ENCODE measurements around the gene S100PBP. TPM values are rescaled to one million over a fixed set of nuclear protein-coding genes. Genes with fewer than 3 reads are reported as not detected.

Gene S100PBP
- polyA plus RNA-seq, 3 donors, result 6.6 to 17.4 (median 7.1) TPM

DNA sequence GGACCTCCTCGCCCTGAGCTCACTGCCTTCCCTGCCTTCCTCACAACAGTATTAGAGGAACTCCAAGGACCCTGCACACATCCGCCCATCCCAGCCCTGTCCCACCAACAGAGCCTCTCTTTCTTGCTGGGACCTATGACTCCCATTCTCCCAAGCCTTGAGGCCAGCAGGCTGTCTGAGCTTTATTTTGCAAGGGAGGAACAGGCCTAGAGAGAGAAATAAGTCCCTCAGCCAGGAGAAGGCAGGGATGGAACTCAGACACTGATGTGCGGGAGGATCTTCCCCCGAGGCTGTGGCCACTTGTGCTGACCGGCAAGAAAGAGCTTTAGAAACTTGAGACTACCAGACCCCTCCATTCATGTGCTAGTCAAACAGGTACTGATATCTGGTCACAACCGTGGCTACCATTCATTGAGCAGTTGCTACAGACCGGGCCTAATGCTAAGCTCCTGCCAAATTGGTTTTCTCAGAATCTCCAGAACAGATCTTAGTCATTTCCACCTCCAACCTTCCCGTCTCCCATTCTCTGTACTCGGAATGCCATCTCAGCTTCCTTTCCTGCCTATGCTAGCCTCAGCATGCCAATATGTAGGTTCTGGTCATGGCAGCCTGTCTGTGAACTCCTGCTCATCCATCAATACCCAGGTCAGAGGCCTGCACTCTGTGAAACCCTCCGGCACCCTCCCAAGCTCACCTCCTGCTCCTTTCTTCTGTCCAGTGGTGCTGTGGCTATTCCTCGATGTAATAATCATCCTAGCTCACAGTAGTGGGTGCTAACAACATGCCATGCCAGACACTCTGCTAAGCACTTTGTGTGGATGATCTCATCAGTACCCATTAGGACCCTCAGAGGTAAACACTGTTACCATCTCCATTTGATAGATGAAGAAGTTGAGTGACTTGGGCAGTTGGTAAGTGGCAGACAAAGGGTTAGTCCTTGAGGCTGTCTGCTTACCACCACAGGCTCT lies 79.9 kb downstream of the S100PBP start:
- Histone ChIP-seq H2AFZ (ENCODE audit: insufficient read depth, low read depth, low read length, poor library complexity, severe bottlenecking) (no peak overlapping the region), H3K36me3 (replicated peaks in 1 of 2; ENCODE audit: control insufficient read depth in 1 of 2, insufficient read depth in 2 of 2, low read length in 2 of 2) (no peaks in the 10 kb centered on the region), H3K4me3 (replicated peaks in 1 of 3; ENCODE audit: low read depth in 2 of 3, low read length in 3 of 3) (no peak overlapping the region), H3K27ac (ENCODE audit: low read depth in 1 of 2, low read length in 2 of 2) (no peak overlapping the region), H3K4me1 (ENCODE audit: control insufficient read depth in 1 of 2, insufficient read depth in 2 of 2, low read length in 2 of 2) (peaks cover 4 to 16% of the 10 kb centered on the region in 2 donors), H3K9ac (ENCODE audit: insufficient read depth, low read length, poor library complexity, severe bottlenecking) (no peak overlapping the region), H3K79me2 (ENCODE audit: insufficient read depth, low read length) (no peaks in the 10 kb centered on the region), H3K4me2 (replicated peaks; ENCODE audit: extremely low read depth, low read length, poor library complexity, severe bottlenecking) (no peak overlapping the region), H3K27me3 (ENCODE audit: control insufficient read depth in 2 of 2, insufficient read depth in 2 of 2, low read length in 2 of 2) (peaks cover 43 to 71% of the 10 kb centered on the region in 2 donors), H3K9me3 (replicated peaks in 1 of 2; ENCODE audit: control insufficient read depth in 1 of 2, insufficient read depth in 1 of 2, low read length in 2 of 2) (peaks cover 4 to 15% of the 10 kb centered on the region in 2 donors), H4K20me1 (ENCODE audit: insufficient read depth, low read length) (no peaks in the 10 kb centered on the region)
- peaks cover 19% of the 10 kb centered on the region for H3K4me1 Mint-ChIP-seq
- intact Hi-C loops (cut with micrococcal nuclease), result no loop called here
- H3K27me3 Mint-ChIP-seq (ENCODE audit: low read depth in 3 of 3), result peaks cover 70 to 96% (median 75%) of the 10 kb centered on the region in 3 donors
- peaks cover 2 to 9% of the 10 kb centered on the region in 2 donors for H3K36me3 Mint-ChIP-seq
- H3K9me3 Mint-ChIP-seq, result peaks cover 4 to 22% (median 13%) of the 10 kb centered on the region in 7 donors
- no peak for TF ChIP-seq CTCF (IDR thresholded peaks at IDR 0.05)
- WGBS (ENCODE audit: insufficient coverage), result 88% methylated on average over 8 of the region's 11 CpGs
- no peak overlapping the region for H3K27ac Mint-ChIP-seq
- no peak for DNase-seq
- peak overlapping the region in 1 of 2 donors; percentile 52 for H3K4me3 Mint-ChIP-seq

DNA sequence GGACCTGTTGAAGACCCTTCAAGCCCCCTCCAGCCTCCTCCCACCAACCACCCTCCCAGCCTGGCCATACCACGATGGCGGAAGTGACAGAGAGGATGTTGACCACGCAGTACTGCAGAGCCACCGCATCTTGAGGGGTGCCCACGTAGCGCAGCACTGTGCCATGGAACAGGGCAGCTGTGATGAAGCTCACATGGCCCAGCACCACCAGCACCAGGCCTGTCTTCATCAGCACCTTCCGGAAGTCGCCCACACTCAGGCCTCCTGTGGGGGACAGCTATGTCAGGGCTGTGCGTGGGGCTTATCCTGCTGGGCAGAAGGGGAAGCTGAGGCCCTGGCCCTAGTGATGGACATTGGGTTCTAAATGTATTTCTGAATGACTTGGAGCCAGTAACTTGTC lies 80.6 kb downstream of the S100PBP start:
- H3K36me3 Mint-ChIP-seq, result peaks cover 2 to 5% of the 10 kb centered on the region in 2 donors
- peaks cover 1 to 17% (median 10%) of the 10 kb centered on the region in 7 donors for H3K9me3 Mint-ChIP-seq
- H3K9me3 ChIP-seq (replicated peaks in 1 of 2; ENCODE audit: control insufficient read depth in 1 of 2, insufficient read depth in 1 of 2, low read length in 2 of 2), result peaks cover 0 to 10% of the 10 kb centered on the region in 2 donors
- WGBS (ENCODE audit: insufficient coverage), result 89% methylated on average over 9 of the region's 9 CpGs
- intact Hi-C loops (cut with micrococcal nuclease), result no loop called here
- H3K27me3 Mint-ChIP-seq (ENCODE audit: low read depth in 3 of 3), result peaks cover 72 to 96% (median 75%) of the 10 kb centered on the region in 3 donors
- no peak overlapping the region for H3K9ac ChIP-seq (ENCODE audit: insufficient read depth, low read length, poor library complexity, severe bottlenecking)
- H3K4me1 Mint-ChIP-seq, result peaks cover 14% of the 10 kb centered on the region
- no peak overlapping the region for H3K4me2 ChIP-seq (replicated peaks; ENCODE audit: extremely low read depth, low read length, poor library complexity, severe bottlenecking)
- H3K79me2 ChIP-seq (ENCODE audit: insufficient read depth, low read length), result no peaks in the 10 kb centered on the region
- DNase-seq, result no peak
- no peak overlapping the region for H3K4me3 Mint-ChIP-seq
- peaks cover 43 to 72% of the 10 kb centered on the region in 2 donors for H3K27me3 ChIP-seq (ENCODE audit: control insufficient read depth in 2 of 2, insufficient read depth in 2 of 2, low read length in 2 of 2)
- no peak for TF ChIP-seq CTCF (IDR thresholded peaks at IDR 0.05)
- no peaks in the 10 kb centered on the region for H4K20me1 ChIP-seq (ENCODE audit: insufficient read depth, low read length)
- no peak overlapping the region for H3K27ac Mint-ChIP-seq
- H3K36me3 ChIP-seq (replicated peaks in 1 of 2; ENCODE audit: control insufficient read depth in 1 of 2, insufficient read depth in 2 of 2, low read length in 2 of 2), result no peaks in the 10 kb centered on the region
- H3K4me1 ChIP-seq (ENCODE audit: control insufficient read depth in 1 of 2, insufficient read depth in 2 of 2, low read length in 2 of 2), result peaks cover 4 to 14% of the 10 kb centered on the region in 2 donors
- no peak overlapping the region for H2AFZ ChIP-seq (ENCODE audit: insufficient read depth, low read depth, low read length, poor library complexity, severe bottlenecking)
- no peak overlapping the region for H3K4me3 ChIP-seq (replicated peaks in 1 of 3; ENCODE audit: low read depth in 2 of 3, low read length in 3 of 3)
- H3K27ac ChIP-seq (ENCODE audit: low read depth in 1 of 2, low read length in 2 of 2), result no peak overlapping the region
